ENCODE measurements around the gene MLN.

MLN gene

GRCh38 chr6:33758815-33759216, 45.0 kb downstream of the MLN start:
- no peak for TF ChIP-seq CTCF (conservative IDR thresholded peaks at IDR 0.05; ENCODE audit: low read length)
- H3K4me3 ChIP-seq (ENCODE audit: low read length), result no peak overlapping the region
- no peak for DNase-seq (ENCODE audit: low read depth)

GRCh38 chr6:33757906-33758305, 45.9 kb downstream of the MLN start:
- TF ChIP-seq CTCF (conservative IDR thresholded peaks at IDR 0.05; ENCODE audit: low read length), result no peak
- DNase-seq (ENCODE audit: low read depth), result no peak
- H3K4me3 ChIP-seq (ENCODE audit: low read length), result no peak overlapping the region

- DNase-seq (ENCODE audit: low read depth), result no peak
- TF ChIP-seq CTCF (conservative IDR thresholded peaks at IDR 0.05; ENCODE audit: low read length), result no peak
- H3K4me3 ChIP-seq (ENCODE audit: low read length), result no peak overlapping the region
These were observed 46.7 kb downstream of the MLN start for GRCh38 chr6:33757113-33757512.

- no peak for DNase-seq (ENCODE audit: low read depth)
- TF ChIP-seq CTCF (conservative IDR thresholded peaks at IDR 0.05; ENCODE audit: low read length), result no peak
- no peak overlapping the region for H3K4me3 ChIP-seq (ENCODE audit: low read length)
These were observed 47.4 kb downstream of the MLN start for GRCh38 chr6:33756211-33756954.

- H3K4me3 ChIP-seq (ENCODE audit: low read length), result no peak overlapping the region
- no peak for DNase-seq (ENCODE audit: low read depth)
- no peak for TF ChIP-seq CTCF (conservative IDR thresholded peaks at IDR 0.05; ENCODE audit: low read length)
These were observed 48.5 kb downstream of the MLN start for GRCh38 chr6:33755070-33755869.

GRCh38 chr6:33754222-33754621, 49.6 kb downstream of the MLN start:
- DNase-seq (ENCODE audit: low read depth), result no peak
- TF ChIP-seq CTCF (conservative IDR thresholded peaks at IDR 0.05; ENCODE audit: low read length), result no peak
- no peak overlapping the region for H3K4me3 ChIP-seq (ENCODE audit: low read length)

DNA sequence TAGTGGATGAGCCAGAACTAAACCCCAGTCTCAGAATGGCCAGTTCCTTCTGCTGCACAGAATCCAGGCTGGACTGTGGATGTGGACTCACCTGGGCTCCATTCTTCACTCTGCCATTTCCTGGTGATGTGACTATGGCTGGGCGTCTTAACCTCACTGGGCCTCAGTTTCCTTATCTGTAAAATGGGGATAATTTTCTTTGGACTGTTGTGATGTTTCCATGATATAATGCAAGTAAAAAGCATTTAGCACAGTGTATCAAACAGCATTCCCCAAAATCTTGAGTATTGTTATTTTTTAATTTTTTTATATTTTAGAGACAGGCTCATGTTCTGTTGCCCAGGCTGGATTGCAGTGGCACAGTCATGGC, 51.2 kb downstream of the MLN start:
- TF ChIP-seq CTCF (conservative IDR thresholded peaks at IDR 0.05; ENCODE audit: low read length), result no peak
- DNase-seq (ENCODE audit: low read depth), result no peak
- H3K4me3 ChIP-seq (ENCODE audit: low read length), result no peak overlapping the region
